OCI-LY7 (cell line): ENCODE data around the gene RPS5.

Experiments used
- EZH2phosphoT487 ChIP-seq: fragments of 200-600 bp; sonication (generic); IDR thresholded peaks from 2 replicates; pipeline ENCODE4 v1.6.1; 2018; ENCODE audit warnings: low read depth, borderline replicate concordance, mild to moderate bottlenecking, mixed run types, antibody characterized with exemption, low read length, moderate library complexity, mixed read lengths
- TF ChIP-seq, protein P1 (sequence below): fragments of 200-600 bp; sonication (generic); conservative IDR thresholded peaks from 2 replicates; pipeline ENCODE4 v1.5.1; 2014; ENCODE audit warnings: mild to moderate bottlenecking, antibody characterized with exemption, low read length, moderate library complexity, mixed read lengths

DNA sequence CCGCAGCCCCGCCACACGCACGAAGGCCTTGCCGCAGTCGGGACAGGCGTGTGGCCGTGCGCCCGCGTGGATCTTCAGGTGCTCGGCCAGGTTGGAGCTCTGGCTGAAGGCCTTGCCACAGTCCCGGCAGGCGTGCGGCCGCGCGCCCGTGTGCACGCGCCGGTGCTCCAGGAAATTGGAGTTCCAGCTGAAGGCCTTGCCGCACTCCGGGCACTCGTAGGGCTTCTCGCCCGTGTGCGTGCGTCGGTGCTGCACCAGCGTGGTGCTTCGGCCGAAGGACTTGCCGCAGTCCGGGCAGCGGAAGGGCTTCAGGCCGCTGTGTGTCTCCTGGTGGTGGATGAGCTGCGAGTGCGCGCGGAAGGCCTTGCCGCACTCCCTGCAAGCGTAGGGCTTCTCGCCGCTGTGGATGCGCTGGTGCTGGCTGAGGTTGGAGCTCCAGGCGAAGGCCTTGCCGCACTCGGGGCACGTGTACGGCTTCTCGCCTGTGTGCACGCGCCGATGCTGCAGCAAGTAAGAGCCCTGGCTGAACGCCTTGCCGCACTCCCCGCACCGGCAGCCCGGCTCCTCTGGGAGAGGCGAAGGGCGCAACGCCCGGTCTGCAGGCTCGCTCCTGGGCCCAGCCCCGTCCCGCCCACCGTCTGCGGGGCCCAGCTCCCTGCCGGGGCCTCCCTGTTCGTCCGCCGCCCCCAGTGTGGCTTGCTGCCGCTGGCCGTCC lies 30.1 kb upstream of the RPS5 start:
- TF ChIP-seq, protein P1, sequence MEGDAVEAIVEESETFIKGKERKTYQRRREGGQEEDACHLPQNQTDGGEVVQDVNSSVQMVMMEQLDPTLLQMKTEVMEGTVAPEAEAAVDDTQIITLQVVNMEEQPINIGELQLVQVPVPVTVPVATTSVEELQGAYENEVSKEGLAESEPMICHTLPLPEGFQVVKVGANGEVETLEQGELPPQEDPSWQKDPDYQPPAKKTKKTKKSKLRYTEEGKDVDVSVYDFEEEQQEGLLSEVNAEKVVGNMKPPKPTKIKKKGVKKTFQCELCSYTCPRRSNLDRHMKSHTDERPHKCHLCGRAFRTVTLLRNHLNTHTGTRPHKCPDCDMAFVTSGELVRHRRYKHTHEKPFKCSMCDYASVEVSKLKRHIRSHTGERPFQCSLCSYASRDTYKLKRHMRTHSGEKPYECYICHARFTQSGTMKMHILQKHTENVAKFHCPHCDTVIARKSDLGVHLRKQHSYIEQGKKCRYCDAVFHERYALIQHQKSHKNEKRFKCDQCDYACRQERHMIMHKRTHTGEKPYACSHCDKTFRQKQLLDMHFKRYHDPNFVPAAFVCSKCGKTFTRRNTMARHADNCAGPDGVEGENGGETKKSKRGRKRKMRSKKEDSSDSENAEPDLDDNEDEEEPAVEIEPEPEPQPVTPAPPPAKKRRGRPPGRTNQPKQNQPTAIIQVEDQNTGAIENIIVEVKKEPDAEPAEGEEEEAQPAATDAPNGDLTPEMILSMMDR: no peak
- no peak for TF ChIP-seq EZH2phosphoT487
